H9 (cell line): ENCODE measurements around the gene PTPRB. TPM values are rescaled to one million over a fixed set of nuclear protein-coding genes. Genes with fewer than 3 reads are reported as not detected.

ENCODE experiments used
- DNase-seq: peaks from one replicate; pipeline ENCODE4 v3.0.0-alpha.2; 2017
- H2AFZ ChIP-seq: one replicate; pipeline ENCODE4 v1.6.1; 2013; ENCODE audit warnings: mild to moderate bottlenecking, low read length, control low read depth, moderate library complexity
- H2AK5ac ChIP-seq: 2 replicates; pipeline ENCODE4 v1.6.1; 2013; ENCODE audit warnings: low read length, control low read depth, mixed read lengths; ENCODE audit not compliant: insufficient read length
- H2BK120ac ChIP-seq: one replicate; pipeline ENCODE4 v1.6.1; 2013; ENCODE audit warnings: low read depth, mild to moderate bottlenecking, low read length, control low read depth, inconsistent platforms; ENCODE audit not compliant: poor library complexity, severe bottlenecking
- H2BK12ac ChIP-seq: 2 replicates; pipeline ENCODE4 v1.6.1; 2013; ENCODE audit warnings: low read length, control low read depth, mixed read lengths, low read depth; ENCODE audit not compliant: insufficient read length
- H2BK15ac ChIP-seq: 2 replicates; pipeline ENCODE4 v1.6.1; 2013; ENCODE audit warnings: low read depth, low read length, control low read depth
- H2BK20ac ChIP-seq: one replicate; pipeline ENCODE4 v1.6.1; 2013; ENCODE audit warnings: low read depth, mild to moderate bottlenecking, low read length, control low read depth, inconsistent platforms; ENCODE audit not compliant: poor library complexity, severe bottlenecking
- H2BK5ac ChIP-seq: 2 replicates; pipeline ENCODE4 v1.6.1; 2013; ENCODE audit warnings: low read length, control low read depth, mixed read lengths; ENCODE audit not compliant: insufficient read length
- H3K14ac ChIP-seq: 2 replicates; pipeline ENCODE4 v1.6.1; 2013; ENCODE audit warnings: low read length, control low read depth; ENCODE audit not compliant: insufficient read depth
- H3K18ac ChIP-seq: 2 replicates; pipeline ENCODE4 v1.6.1; 2013; ENCODE audit warnings: low read depth, mild to moderate bottlenecking, mixed read lengths, low read length, control low read depth; ENCODE audit not compliant: insufficient read length
- H3K23ac ChIP-seq: 2 replicates; pipeline ENCODE4 v1.6.1; 2013; ENCODE audit warnings: low read length, control low read depth, mixed read lengths, low read depth; ENCODE audit not compliant: insufficient read length
- H3K23me2 ChIP-seq: 2 replicates; pipeline ENCODE4 v1.6.1; 2013; ENCODE audit warnings: low read depth, mild to moderate bottlenecking, mixed read lengths, low read length, control low read depth; ENCODE audit not compliant: insufficient read length, poor library complexity, severe bottlenecking
- H3K27ac ChIP-seq: 2 replicates; pipeline ENCODE4 v1.5.1; 2013; ENCODE audit warnings: low read length, control low read depth, mixed read lengths, low read depth; ENCODE audit not compliant: insufficient read length
- H3K27me3 ChIP-seq: 2 replicates; pipeline ENCODE4 v1.6.1; 2013; ENCODE audit warnings: low read length, control low read depth, inconsistent platforms; ENCODE audit not compliant: insufficient read depth
- H3K4ac ChIP-seq: 2 replicates; pipeline ENCODE4 v1.6.1; 2013; ENCODE audit warnings: low read depth, mild to moderate bottlenecking, control low read depth, inconsistent platforms, low read length, moderate library complexity
- H3K4me1 ChIP-seq: 2 replicates; pipeline ENCODE4 v1.6.1; 2013; ENCODE audit warnings: low read length, control low read depth, inconsistent platforms; ENCODE audit not compliant: insufficient read depth
- H3K4me2 ChIP-seq: 2 replicates; pipeline ENCODE4 v1.6.1; 2013; ENCODE audit warnings: low read length, control low read depth, mixed read lengths; ENCODE audit not compliant: insufficient read length, insufficient read depth
- H3K56ac ChIP-seq: 2 replicates; pipeline ENCODE4 v1.6.1; 2013; ENCODE audit warnings: low read depth, mild to moderate bottlenecking, mixed read lengths, low read length, control low read depth; ENCODE audit not compliant: insufficient read length
- H3K79me1 ChIP-seq: 2 replicates; pipeline ENCODE4 v1.6.1; 2013; ENCODE audit warnings: low read depth, mild to moderate bottlenecking, moderate library complexity, low read length, control low read depth, inconsistent platforms; ENCODE audit not compliant: insufficient read depth, poor library complexity, severe bottlenecking
- H3K79me2 ChIP-seq: 2 replicates; pipeline ENCODE4 v1.6.1; 2013; ENCODE audit warnings: low read length, control low read depth, inconsistent platforms; ENCODE audit not compliant: insufficient read depth
- H3K9ac ChIP-seq: 2 replicates; pipeline ENCODE4 v1.6.1; 2013; ENCODE audit warnings: low read length, control low read depth, mixed read lengths; ENCODE audit not compliant: insufficient read length; ENCODE audit errors: extremely low read depth
- H3K9me3 ChIP-seq: one replicate; pipeline ENCODE4 v1.6.1; 2013; ENCODE audit warnings: low read depth, low read length, inconsistent platforms; ENCODE audit not compliant: control insufficient read depth
- H3T11ph ChIP-seq: one replicate; pipeline ENCODE4 v1.6.1; 2013; ENCODE audit warnings: mild to moderate bottlenecking, low read length, control low read depth, inconsistent platforms
- H4K20me1 ChIP-seq: one replicate; pipeline ENCODE4 v1.6.1; 2013; ENCODE audit not compliant: control insufficient read depth, insufficient read length, insufficient read depth
- H4K5ac ChIP-seq: 2 replicates; pipeline ENCODE4 v1.6.1; 2013; ENCODE audit warnings: low read depth, mild to moderate bottlenecking, mixed read lengths, low read length, control low read depth; ENCODE audit not compliant: insufficient read length
- H4K8ac ChIP-seq: replicated peaks from 2 replicates; pipeline ENCODE4 v1.6.1; 2013; ENCODE audit warnings: low read length, control low read depth, mixed read lengths, low read depth; ENCODE audit not compliant: insufficient read length
- H4K91ac ChIP-seq: 2 replicates; pipeline ENCODE4 v1.6.1; 2013; ENCODE audit warnings: low read depth, mild to moderate bottlenecking, moderate library complexity, mixed read lengths, low read length, control low read depth; ENCODE audit not compliant: insufficient read length
- H3K27ac Mint-ChIP-seq, 3 experiments: 2 replicates in 2 of 3; 3 replicates in 1 of 3; pipeline ENCODE4 v1.8.0; 2020 to 2021; ENCODE audit warnings: mixed read lengths in 3 of 3, mild to moderate bottlenecking in 1 of 3, moderate library complexity in 1 of 3
- H3K27me3 Mint-ChIP-seq: 2 replicates; pipeline ENCODE4 v1.8.0; 2021; ENCODE audit warnings: low read depth, mild to moderate bottlenecking, moderate library complexity, mixed read lengths
- H3K36me3 Mint-ChIP-seq, 3 experiments: 2 replicates in 2 of 3; 3 replicates in 1 of 3; pipeline ENCODE4 v1.8.0; 2020 to 2021; ENCODE audit warnings: low read depth in 3 of 3, mixed read lengths in 3 of 3; ENCODE audit not compliant: insufficient read depth in 1 of 3
- H3K4me1 Mint-ChIP-seq, 2 experiments: 2 replicates each; pipeline ENCODE4 v1.8.0; 2020; ENCODE audit warnings: mixed read lengths in 2 of 2
- H3K4me3 Mint-ChIP-seq, 2 experiments: 2 replicates in 1 of 2; 3 replicates in 1 of 2; pipeline ENCODE4 v1.8.0; 2020 to 2021; ENCODE audit warnings: mild to moderate bottlenecking in 2 of 2, mixed read lengths in 2 of 2, moderate library complexity in 1 of 2
- H3K9me3 Mint-ChIP-seq, 2 experiments: 2 replicates in 1 of 2; 3 replicates in 1 of 2; pipeline ENCODE4 v1.8.0; 2020; ENCODE audit warnings: mild to moderate bottlenecking in 2 of 2, mixed read lengths in 2 of 2, moderate library complexity in 1 of 2
- CTCF ChIP-seq: fragments of 200-600 bp; sonication (generic); conservative IDR thresholded peaks from 3 replicates; pipeline ENCODE4 v1.8.0; 2021; ENCODE audit warnings: antibody characterized with exemption, mild to moderate bottlenecking
- WGBS: extraction: QIAGEN DNeasy Blood & Tissue Kit; methylation state at CpG from one replicate; pipeline ENCODE4 v1.1.7; 2013; ENCODE audit warnings: missing lambda C conversion rate, low lambda C conversion rate, mixed read lengths; ENCODE audit not compliant: insufficient read length; ENCODE audit errors: extremely low coverage; 5-methylcytosine and 5-hydroxymethylcytosine counted together
- total RNA-seq: library from RNA; stranded (reverse); gene quantifications from 2 replicates; pipeline ENCODE4 v1.2.1, GENCODE V29; 2021

The PTPRB gene
- total RNA-seq, 1 experiment from 2014 or later = 1.4 TPM

- Histone ChIP-seq H3K9me3 (peaks cover 4% of the 10 kb centered on the region), H3K4me2 (no peak overlapping the region), H3K18ac (no peak overlapping the region), H2BK5ac (no peak overlapping the region), H3K23me2 (no peaks in the 10 kb centered on the region), H2BK15ac (no peak overlapping the region), H3K14ac (no peak overlapping the region), H3K23ac (no peak overlapping the region), H2BK120ac (no peak overlapping the region), H2BK12ac (no peak overlapping the region), H3K4ac (no peak overlapping the region), H3K9ac (no peak overlapping the region), H3K56ac (no peak overlapping the region), H4K20me1 (no peaks in the 10 kb centered on the region), H3K27me3 (no peaks in the 10 kb centered on the region), H4K5ac (no peak overlapping the region), H2BK20ac (no peak overlapping the region), H4K91ac (no peak overlapping the region), H3K4me1 (no peaks in the 10 kb centered on the region), H3K79me1 (no peaks in the 10 kb centered on the region), H2AFZ (no peak overlapping the region), H2AK5ac (no peak overlapping the region), H3K79me2 (no peaks in the 10 kb centered on the region), H3K27ac (no peak overlapping the region), H4K8ac (no peak overlapping the region), H3T11ph (no peak overlapping the region)
- WGBS = no CpG with 5 or more reads among the region's 1 CpG
- peaks cover 0 to 11% (median 4%) of the 10 kb centered on the region in 3 experiments; a peak in 2 of 7 replicates for H3K36me3 Mint-ChIP-seq
- H3K4me3 Mint-ChIP-seq = no peak overlapping the region
- peaks cover 5 to 7% of the 10 kb centered on the region in 2 experiments; a peak in 3 of 5 replicates for H3K9me3 Mint-ChIP-seq
- no peak for DNase-seq
- no peak for TF ChIP-seq CTCF
- H3K27ac Mint-ChIP-seq = no peak overlapping the region
- no peaks in the 10 kb centered on the region for H3K27me3 Mint-ChIP-seq
- no peaks in the 10 kb centered on the region for H3K4me1 Mint-ChIP-seq
Measured at GRCh38 chr12:70520847-70521246, 116.4 kb downstream of the PTPRB start.
